HL-60 (cell line): ENCODE data around the gene DHRS12.
A peak's percentile ranks its signal among the peaks of the same experiment; 100 is the strongest.

Experiments
- DNase-seq, 2 experiments: peaks; one replicate each; pipeline ENCODE4 v3.0.0-alpha.2; 2010 to 2020; ENCODE audit warnings: low read depth in 1 of 2, low spot score in 1 of 2
- H3K27ac ChIP-seq: fragments of 250-450 bp; sonication (Bioruptor Pico); replicated peaks from 2 replicates; pipeline ENCODE4 v1.5.1; 2020; ENCODE audit warnings: mild to moderate bottlenecking, moderate library complexity
- H3K27me3 ChIP-seq: fragments of 250-450 bp; sonication (Bioruptor Pico); 2 replicates; pipeline ENCODE4 v1.5.1; 2021; ENCODE audit warnings: mild to moderate bottlenecking, moderate library complexity; ENCODE audit not compliant: insufficient read depth, poor library complexity, severe bottlenecking
- H3K4me3 ChIP-seq: replicated peaks from 2 replicates; pipeline ENCODE4 v1.5.1; 2011; ENCODE audit warnings: mild to moderate bottlenecking, control low read depth, low read length; ENCODE audit not compliant: insufficient read depth
- GABPA ChIP-seq: IDR thresholded peaks from 2 replicates; pipeline ENCODE4 v1.6.1; 2012; ENCODE audit warnings: low read depth
- POLR2AphosphoS5 ChIP-seq: IDR thresholded peaks from 2 replicates; pipeline ENCODE4 v1.6.1; 2012; ENCODE audit warnings: low read depth
- REST ChIP-seq: IDR thresholded peaks from 2 replicates; pipeline ENCODE4 v1.6.1; 2012; ENCODE audit warnings: low read depth; ENCODE audit not compliant: insufficient replicate concordance
- SPI1 ChIP-seq: IDR thresholded peaks from 2 replicates; pipeline ENCODE4 v1.6.1; 2012; ENCODE audit warnings: low read depth, mild to moderate bottlenecking, borderline replicate concordance
- TF ChIP-seq, protein P1 (sequence below): IDR thresholded peaks from one replicate; pipeline ENCODE4 v1.5.1; 2011; ENCODE audit warnings: low read length, control low read depth, inconsistent platforms; ENCODE audit not compliant: insufficient read depth

Gene DHRS12

DNA sequence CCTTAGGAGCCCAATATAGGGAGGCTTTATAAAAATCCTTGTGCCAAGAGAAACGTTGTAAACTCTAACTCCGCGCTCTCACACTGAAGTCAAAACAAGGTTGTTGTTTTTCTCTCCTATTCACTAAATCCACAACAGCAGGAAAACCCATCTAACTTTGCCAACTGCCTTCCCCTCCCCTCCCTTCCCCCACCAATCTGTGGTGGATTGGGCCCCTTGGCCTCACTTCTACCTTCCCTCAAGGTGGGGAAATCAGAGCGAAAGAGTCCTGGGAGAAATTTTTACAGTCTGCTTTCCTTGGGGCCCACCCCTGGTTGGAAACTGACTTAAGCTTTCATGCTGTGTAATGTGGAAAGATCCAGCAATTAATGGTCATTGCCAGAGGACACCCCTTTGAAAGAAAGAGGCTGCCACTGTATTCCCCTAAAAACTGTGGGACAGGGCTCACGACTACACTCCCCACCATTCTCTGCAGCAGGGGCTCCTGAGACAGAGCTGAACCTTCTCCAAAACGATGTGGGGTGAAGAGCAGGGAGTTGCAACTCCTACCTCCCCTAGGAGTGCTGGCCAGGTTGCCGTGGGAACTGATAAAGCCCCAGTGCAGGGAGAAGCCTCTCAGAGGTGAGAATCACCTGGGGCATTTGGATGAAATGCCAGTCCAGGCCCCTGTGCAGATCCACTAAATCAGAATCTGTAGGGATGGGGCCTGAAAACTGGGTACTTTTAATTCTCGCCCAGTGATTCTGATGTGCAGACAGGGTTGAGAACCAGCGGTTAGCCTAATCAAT is 1.1 kb downstream of the DHRS12 start:
- Histone ChIP-seq H3K27ac (peak overlapping the region; percentile 61; the same call in 1 of the 2 replicates), H3K27me3 (no peaks in the 10 kb centered on the region), H3K4me3 (peak overlapping the region; percentile 59)
- TF ChIP-seq POLR2AphosphoS5 = no peak
- no peak for TF ChIP-seq GABPA
- TF ChIP-seq, protein P1, sequence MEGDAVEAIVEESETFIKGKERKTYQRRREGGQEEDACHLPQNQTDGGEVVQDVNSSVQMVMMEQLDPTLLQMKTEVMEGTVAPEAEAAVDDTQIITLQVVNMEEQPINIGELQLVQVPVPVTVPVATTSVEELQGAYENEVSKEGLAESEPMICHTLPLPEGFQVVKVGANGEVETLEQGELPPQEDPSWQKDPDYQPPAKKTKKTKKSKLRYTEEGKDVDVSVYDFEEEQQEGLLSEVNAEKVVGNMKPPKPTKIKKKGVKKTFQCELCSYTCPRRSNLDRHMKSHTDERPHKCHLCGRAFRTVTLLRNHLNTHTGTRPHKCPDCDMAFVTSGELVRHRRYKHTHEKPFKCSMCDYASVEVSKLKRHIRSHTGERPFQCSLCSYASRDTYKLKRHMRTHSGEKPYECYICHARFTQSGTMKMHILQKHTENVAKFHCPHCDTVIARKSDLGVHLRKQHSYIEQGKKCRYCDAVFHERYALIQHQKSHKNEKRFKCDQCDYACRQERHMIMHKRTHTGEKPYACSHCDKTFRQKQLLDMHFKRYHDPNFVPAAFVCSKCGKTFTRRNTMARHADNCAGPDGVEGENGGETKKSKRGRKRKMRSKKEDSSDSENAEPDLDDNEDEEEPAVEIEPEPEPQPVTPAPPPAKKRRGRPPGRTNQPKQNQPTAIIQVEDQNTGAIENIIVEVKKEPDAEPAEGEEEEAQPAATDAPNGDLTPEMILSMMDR = no peak
- no peak for TF ChIP-seq REST
- no peak for TF ChIP-seq SPI1
- DNase-seq = no peak

GRCh38 chr13:51801631-51802099 is 2.3 kb downstream of the DHRS12 start:
- no peak overlapping the region for H3K27ac ChIP-seq
- H3K4me3 ChIP-seq = no peak overlapping the region
- TF ChIP-seq, protein P1 = no peak
- no peak for TF ChIP-seq POLR2AphosphoS5
- TF ChIP-seq REST = no peak
- no peak for TF ChIP-seq SPI1
- no peak for TF ChIP-seq GABPA
- H3K27me3 ChIP-seq = no peaks in the 10 kb centered on the region
- DNase-seq = no peak

GRCh38 chr13:51800486-51800885 is 3.5 kb downstream of the DHRS12 start:
- TF ChIP-seq, protein P1 = no peak
- TF ChIP-seq REST = no peak
- TF ChIP-seq SPI1 = no peak
- TF ChIP-seq GABPA = no peak
- no peak for TF ChIP-seq POLR2AphosphoS5
- H3K27me3 ChIP-seq = no peaks in the 10 kb centered on the region
- H3K27ac ChIP-seq = no peak overlapping the region
- no peak overlapping the region for H3K4me3 ChIP-seq
- DNase-seq = no peak
